ENCODE data around the gene LHX6.

Gene LHX6

GRCh38 chr9:122197426-122197825 lies 31.3 kb downstream of the LHX6 start:
- TF ChIP-seq CTCF (IDR thresholded peaks at IDR 0.05): no peak
- Mint-ChIP-seq H3K4me1 (peaks cover 19% of the 10 kb centered on the region), H3K9me3 (no peaks in the 10 kb centered on the region), H3K36me3 (ENCODE audit: low read depth) (no peaks in the 10 kb centered on the region), H3K4me3 (no peak overlapping the region), H3K27ac (no peak overlapping the region), H3K27me3 (ENCODE audit: low read depth, poor library complexity) (peaks cover 38% of the 10 kb centered on the region)
- DNase-seq: no peak

- Mint-ChIP-seq H3K36me3 (ENCODE audit: low read depth) (no peaks in the 10 kb centered on the region), H3K27ac (no peak overlapping the region), H3K4me1 (peaks cover 34% of the 10 kb centered on the region), H3K4me3 (no peak overlapping the region), H3K9me3 (no peaks in the 10 kb centered on the region), H3K27me3 (ENCODE audit: low read depth, poor library complexity) (peaks cover 40% of the 10 kb centered on the region)
- no peak for TF ChIP-seq CTCF (IDR thresholded peaks at IDR 0.05)
- no peak for DNase-seq
These were observed 32.9 kb downstream of the LHX6 start for GRCh38 chr9:122195875-122196274.

- Mint-ChIP-seq H3K4me3 (no peak overlapping the region), H3K9me3 (no peaks in the 10 kb centered on the region), H3K27ac (no peak overlapping the region), H3K36me3 (ENCODE audit: low read depth) (no peaks in the 10 kb centered on the region), H3K4me1 (peaks cover 34% of the 10 kb centered on the region), H3K27me3 (ENCODE audit: low read depth, poor library complexity) (peaks cover 27% of the 10 kb centered on the region)
- DNase-seq: no peak
- no peak for TF ChIP-seq CTCF (IDR thresholded peaks at IDR 0.05)
These were observed 35.1 kb downstream of the LHX6 start for GRCh38 chr9:122193651-122194050.

- no peak for DNase-seq
- Mint-ChIP-seq H3K27me3 (ENCODE audit: low read depth, poor library complexity) (peaks cover 24% of the 10 kb centered on the region), H3K4me3 (no peak overlapping the region), H3K9me3 (no peaks in the 10 kb centered on the region), H3K27ac (no peak overlapping the region), H3K36me3 (ENCODE audit: low read depth) (no peaks in the 10 kb centered on the region), H3K4me1 (peaks cover 31% of the 10 kb centered on the region)
- no peak for TF ChIP-seq CTCF (IDR thresholded peaks at IDR 0.05)
These were observed 35.7 kb downstream of the LHX6 start for GRCh38 chr9:122192914-122193525.

GRCh38 chr9:122192261-122192875 lies 36.4 kb downstream of the LHX6 start:
- H3K27ac Mint-ChIP-seq: no peak overlapping the region
- DNase-seq: no peak
- H3K9me3 Mint-ChIP-seq: no peaks in the 10 kb centered on the region
- no peaks in the 10 kb centered on the region for H3K36me3 Mint-ChIP-seq (ENCODE audit: low read depth)
- H3K27me3 Mint-ChIP-seq (ENCODE audit: low read depth, poor library complexity): peaks cover 23% of the 10 kb centered on the region
- no peak for TF ChIP-seq CTCF (IDR thresholded peaks at IDR 0.05)
- H3K4me1 Mint-ChIP-seq: peaks cover 37% of the 10 kb centered on the region
- no peak overlapping the region for H3K4me3 Mint-ChIP-seq

GRCh38 chr9:122191584-122191983 lies 37.2 kb downstream of the LHX6 start:
- Mint-ChIP-seq H3K27me3 (ENCODE audit: low read depth, poor library complexity) (peaks cover 20% of the 10 kb centered on the region), H3K27ac (no peak overlapping the region)
- TF ChIP-seq CTCF (IDR thresholded peaks at IDR 0.05): no peak

More at GRCh38 chr9:122191584-122191983, 37.2 kb downstream of the LHX6 start:
- Mint-ChIP-seq H3K4me3 (no peak overlapping the region), H3K4me1 (peaks cover 40% of the 10 kb centered on the region), H3K9me3 (no peaks in the 10 kb centered on the region), H3K36me3 (ENCODE audit: low read depth) (no peaks in the 10 kb centered on the region)
- DNase-seq: peak; percentile 48

Measured in nephron progenitor cell (in vitro differentiated cells).